GM13977 (cell line): Measurements from ENCODE around the gene CREB5.
A peak's percentile ranks its signal among the peaks of the same experiment; 100 is the strongest.

Experiments used
- DNase-seq: peaks from one replicate; pipeline ENCODE4 v3.0.0; 2012; ENCODE audit warnings: low spot score
- in situ Hi-C: fragments of 300-500 bp; cut with MboI; formaldehyde crosslinking; loops from one replicate; pipeline ENCODE4 v1.12.0; 2022; ENCODE audit warnings: low sequenced_read_pairs, low pct_unique_long_range_greater_than_20kb, mixed read lengths, inconsistent platforms; ENCODE audit not compliant: unreplicated experiment
- TF ChIP-seq, protein P1 (sequence below): IDR thresholded peaks from 2 replicates; pipeline ENCODE4 v1.5.1; 2012; ENCODE audit warnings: mild to moderate bottlenecking, control low read depth; ENCODE audit not compliant: insufficient read depth; ENCODE audit errors: extremely low read depth, missing control alignments

Gene CREB5

DNA sequence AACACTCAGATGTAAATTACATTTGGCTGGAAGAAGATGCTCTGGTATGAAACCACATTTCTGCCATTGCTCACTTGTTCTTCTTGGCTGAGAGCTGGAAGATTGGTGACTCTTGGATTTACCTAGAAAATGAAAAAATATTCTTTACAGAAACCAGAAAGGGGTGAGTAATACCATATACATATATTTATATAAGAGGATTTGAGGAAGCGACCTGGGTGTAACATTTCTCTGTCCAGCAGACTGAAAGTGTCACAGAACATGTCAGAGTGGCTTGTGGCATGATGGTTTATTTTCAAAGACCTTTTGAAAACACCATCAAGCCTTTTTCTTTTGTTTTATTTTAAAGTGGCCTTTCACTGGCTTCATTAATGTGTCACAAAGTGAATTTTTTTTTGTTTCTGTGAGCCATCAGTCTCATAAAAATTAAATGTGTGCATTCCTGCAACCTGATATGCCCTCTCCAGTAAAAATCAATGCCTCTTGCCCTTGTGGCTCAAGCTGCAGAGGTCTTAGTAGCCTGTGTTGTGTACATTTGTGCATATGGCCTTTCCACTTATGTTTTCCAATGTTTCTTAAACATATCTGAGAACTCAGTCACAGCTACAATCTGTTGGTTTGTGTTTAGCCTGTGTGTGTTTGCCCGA lies 23.5 kb downstream of the CREB5 start:
- in situ Hi-C loops: no loop called here
- DNase-seq: no peak
- TF ChIP-seq, protein P1, sequence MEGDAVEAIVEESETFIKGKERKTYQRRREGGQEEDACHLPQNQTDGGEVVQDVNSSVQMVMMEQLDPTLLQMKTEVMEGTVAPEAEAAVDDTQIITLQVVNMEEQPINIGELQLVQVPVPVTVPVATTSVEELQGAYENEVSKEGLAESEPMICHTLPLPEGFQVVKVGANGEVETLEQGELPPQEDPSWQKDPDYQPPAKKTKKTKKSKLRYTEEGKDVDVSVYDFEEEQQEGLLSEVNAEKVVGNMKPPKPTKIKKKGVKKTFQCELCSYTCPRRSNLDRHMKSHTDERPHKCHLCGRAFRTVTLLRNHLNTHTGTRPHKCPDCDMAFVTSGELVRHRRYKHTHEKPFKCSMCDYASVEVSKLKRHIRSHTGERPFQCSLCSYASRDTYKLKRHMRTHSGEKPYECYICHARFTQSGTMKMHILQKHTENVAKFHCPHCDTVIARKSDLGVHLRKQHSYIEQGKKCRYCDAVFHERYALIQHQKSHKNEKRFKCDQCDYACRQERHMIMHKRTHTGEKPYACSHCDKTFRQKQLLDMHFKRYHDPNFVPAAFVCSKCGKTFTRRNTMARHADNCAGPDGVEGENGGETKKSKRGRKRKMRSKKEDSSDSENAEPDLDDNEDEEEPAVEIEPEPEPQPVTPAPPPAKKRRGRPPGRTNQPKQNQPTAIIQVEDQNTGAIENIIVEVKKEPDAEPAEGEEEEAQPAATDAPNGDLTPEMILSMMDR: no peak

DNA sequence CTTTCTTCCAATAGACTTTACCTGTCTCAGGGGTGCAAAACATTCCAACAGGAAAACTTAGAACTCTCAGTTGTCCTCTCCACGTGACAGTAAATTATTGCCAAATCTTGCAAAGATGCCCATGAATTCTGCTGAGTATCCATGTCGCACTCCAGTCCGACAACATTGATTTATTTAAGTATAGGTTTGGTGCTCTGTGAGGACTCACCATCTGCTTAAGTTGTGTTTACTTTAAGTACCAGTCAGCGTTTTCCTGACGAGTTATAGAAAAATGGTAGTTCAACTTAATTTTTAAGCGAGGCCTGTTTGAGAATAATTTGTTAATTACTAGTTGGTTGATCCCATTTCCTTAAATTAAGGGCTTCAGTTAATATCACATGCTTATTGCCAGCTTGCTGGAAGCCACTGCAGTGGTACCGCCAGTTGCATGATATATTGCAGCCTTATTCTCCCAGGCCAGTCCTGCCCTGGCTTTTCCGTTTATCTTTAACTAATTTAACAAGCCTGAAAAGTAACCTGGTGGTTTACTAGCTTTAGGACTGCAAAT lies 27.8 kb downstream of the CREB5 start:
- in situ Hi-C loops: no loop called here
- TF ChIP-seq, protein P1: no peak
- DNase-seq: no peak

DNA sequence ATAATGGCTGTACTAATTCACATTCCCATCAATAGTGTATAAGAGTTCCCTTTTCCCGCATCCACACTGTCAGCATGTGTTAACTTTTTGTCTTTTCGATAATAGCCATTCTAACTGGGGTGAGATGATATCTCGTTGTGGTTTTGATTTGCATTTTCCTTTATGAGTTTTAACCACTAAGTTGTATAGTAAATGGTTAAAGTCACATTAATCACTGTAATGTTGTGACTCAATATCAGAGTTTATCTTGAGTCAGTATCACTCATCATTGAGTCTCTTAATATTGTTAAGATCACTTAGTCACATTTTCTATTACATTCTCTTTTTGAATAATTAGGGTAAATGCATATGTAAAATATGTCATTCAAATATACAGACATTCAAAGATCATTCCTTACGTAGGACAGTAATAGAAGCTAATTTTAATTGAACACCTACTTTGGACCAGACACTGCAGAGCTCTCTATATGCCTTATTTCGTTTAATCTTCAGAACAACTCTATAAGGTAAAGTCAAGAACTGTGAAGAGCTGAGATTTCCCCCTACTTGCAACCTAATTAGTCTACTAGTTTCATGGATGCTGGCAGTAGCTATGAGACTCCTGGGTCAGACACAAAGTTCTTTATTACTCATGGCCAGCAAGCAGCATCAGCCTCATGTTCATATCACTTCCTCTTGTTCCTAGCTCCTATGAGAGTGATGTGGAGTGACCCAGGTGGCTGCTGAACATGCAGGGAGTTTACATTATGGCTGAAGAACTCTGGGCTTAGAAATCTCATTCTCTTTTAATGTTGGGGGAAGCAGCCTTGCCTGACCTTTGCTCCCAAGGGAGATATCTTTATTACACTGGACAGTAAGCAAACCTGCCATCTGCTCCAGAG lies 30.5 kb downstream of the CREB5 start:
- DNase-seq: peak; percentile 25
- in situ Hi-C loops: no loop called here
- TF ChIP-seq, protein P1: no peak

DNA sequence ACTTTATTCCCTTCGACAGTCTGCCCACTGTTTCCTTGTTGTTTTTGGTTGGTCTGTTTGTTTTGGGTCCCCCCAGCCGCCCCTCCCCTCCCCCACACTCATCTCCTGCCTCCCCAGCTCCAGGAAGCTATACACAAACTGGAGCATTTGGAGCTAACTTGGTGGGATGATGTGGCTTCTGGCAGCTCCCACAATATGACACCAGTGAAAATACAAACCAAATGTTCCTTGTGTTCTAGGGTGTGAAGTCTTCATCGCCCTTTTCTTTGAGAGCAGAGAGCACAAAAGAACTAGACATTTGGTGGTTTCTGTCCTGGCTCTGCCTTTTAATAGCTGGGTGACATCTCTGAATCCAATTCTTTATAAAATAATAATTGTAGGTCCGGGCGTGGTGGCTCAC lies 33.8 kb downstream of the CREB5 start:
- in situ Hi-C loops: no loop called here
- DNase-seq: no peak
- TF ChIP-seq, protein P1: no peak

DNA sequence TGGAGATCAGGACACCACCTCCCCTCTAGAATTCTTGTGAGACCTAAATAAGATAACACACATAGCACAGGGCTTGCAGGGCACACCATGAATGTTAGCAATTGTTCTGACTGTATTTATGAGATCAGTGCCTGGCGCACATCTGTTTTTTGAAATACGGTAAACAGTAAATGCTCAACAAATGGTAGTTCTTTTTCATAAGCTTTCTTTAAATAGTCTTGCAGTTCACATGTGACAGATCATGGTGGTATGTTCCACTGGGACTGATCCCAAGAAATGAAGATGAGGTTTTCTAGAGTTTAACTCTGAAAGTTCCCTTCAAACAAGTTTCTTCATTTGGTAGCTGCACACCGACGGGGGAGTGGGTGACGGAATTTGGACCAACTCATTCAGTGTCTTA lies 34.8 kb downstream of the CREB5 start:
- no peak for DNase-seq
- TF ChIP-seq, protein P1: no peak
- in situ Hi-C loops: no loop called here

DNA sequence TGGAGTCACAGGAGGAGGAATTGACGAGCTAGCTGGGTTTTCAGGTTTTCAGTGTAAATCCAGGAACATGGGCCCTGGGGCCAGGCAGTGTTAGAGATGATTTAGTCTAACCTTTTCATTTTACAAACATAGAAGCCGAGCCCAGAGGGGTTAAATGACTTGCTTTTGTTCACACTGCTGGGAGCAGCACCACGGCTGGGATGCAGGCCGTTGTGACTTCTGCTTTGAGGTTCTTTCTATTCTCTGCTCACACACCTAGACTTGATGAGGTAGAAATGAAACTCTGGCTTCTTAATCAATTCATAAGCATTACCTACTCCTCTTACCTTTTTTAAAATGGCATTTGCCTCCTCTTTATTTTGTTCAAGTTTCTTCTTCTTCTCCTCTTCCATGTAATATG lies 36.4 kb downstream of the CREB5 start:
- in situ Hi-C loops: no loop called here
- DNase-seq: peak; percentile 29
- TF ChIP-seq, protein P1: no peak
